ENCODE results near the gene PPP1R15A.
"Not testable (repeated sequence)": the region's sequence is repeated elsewhere in the genome, so short reads cannot be mapped to it uniquely, and the experiment has no call there.

The PPP1R15A gene

DNA sequence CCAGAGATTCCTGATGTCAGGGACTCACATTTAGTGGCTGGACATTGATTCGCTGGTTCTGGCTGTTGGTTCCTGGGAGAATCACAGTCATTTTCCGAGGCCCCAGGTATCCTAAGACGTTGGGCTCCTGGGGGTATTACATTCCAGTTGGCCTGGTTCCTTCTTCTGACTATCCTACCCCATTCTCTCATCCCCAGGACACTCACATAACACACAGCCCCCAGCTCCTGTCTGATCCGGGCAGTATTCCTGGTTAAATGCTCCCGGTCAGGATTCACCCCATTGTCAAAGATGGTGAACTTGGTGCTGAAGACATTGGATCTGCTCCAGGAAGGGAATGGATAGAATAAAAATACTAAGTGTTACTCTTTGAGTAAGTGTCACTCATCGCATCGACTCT, 11.5 kb downstream of the PPP1R15A start:
- FAIRE-seq, result no peak
- TF ChIP-seq, protein P1, sequence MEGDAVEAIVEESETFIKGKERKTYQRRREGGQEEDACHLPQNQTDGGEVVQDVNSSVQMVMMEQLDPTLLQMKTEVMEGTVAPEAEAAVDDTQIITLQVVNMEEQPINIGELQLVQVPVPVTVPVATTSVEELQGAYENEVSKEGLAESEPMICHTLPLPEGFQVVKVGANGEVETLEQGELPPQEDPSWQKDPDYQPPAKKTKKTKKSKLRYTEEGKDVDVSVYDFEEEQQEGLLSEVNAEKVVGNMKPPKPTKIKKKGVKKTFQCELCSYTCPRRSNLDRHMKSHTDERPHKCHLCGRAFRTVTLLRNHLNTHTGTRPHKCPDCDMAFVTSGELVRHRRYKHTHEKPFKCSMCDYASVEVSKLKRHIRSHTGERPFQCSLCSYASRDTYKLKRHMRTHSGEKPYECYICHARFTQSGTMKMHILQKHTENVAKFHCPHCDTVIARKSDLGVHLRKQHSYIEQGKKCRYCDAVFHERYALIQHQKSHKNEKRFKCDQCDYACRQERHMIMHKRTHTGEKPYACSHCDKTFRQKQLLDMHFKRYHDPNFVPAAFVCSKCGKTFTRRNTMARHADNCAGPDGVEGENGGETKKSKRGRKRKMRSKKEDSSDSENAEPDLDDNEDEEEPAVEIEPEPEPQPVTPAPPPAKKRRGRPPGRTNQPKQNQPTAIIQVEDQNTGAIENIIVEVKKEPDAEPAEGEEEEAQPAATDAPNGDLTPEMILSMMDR (IDR thresholded peaks at IDR 0.05; ENCODE audit: insufficient read depth, missing control alignments), result no peak
- DNase-seq (ENCODE audit: insufficient read length, low spot score), result no peak

DNA sequence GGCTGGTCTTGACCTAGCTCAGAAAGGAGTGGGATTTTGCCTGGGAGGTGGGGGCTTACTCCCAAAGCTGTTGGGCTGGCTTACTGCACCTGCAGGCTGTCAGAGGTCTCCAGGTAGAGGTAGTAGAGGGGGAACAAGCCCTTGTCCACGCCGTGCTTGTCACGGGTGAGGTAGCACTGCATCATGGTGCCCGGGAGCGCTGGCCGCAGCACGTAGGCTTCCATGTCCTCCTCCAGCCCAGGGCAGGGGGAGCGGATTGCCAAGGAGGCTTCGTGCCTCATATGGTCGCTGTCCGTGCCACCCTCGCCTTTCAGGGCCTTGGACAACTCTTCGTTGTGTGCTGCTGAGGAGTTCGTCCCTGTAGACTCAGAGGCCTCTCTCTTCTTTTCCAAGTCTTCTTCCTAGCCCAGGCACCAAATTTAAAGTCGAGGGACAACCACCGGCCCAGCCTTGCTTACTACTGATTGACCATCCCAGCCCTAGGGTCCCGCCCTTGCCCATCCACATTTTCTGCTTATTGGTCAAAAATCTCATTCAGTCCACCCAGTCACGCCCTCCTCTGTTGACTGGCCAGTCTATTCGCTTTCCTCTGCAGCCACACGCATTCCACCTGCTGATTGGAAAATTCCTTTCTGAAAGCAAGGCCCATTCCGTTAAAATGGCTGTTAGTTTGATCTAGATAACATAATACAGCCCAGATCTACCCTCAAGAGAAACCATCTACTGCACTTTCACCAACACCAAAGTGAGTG, 15.8 kb downstream of the PPP1R15A start:
- FAIRE-seq (no peak), DNase-seq (ENCODE audit: insufficient read length, low spot score) (no peak)
- TF ChIP-seq, protein P1 (IDR thresholded peaks at IDR 0.05; ENCODE audit: insufficient read depth, missing control alignments), result no peak

DNA sequence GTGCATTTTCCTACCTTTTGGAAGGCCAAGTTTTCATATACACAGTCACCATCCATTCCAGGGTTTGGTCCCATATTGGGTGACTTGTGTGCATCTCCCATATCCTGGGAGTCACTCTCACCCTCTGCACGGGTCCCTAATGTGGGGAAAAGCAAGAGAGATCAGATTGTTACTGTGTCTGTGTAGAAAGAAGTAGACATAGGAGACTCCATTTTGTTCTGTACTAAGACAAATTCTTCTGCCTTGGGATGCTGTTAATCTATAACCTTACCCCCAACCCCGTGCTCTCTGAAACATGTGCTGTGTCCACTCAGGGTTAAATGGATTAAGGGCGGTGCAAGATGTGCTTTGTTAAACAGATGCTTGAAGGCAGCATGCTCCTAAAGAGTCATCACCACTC, 17.3 kb downstream of the PPP1R15A start:
- not testable (repeated sequence) for FAIRE-seq; DNase-seq (ENCODE audit: insufficient read length, low spot score)

DNA sequence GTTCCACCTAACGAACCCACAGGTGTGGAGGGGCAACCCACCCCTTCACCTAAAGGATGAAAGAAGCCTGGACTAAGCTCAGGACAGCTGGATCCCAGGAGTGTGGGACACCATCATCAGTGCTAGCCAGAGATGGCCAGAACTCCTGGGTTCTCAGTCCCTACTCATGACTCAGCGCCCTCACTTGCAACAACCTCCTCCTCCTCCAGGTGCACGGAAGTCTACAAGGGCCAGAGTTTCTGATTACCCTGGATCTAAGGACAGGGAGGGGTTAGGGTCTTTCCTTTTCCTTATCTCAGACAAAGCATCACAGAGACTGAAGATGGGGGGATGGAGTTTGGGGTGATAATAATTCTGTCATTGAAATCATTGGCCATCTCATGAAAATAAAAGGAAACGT, 18.3 kb downstream of the PPP1R15A start:
- DNase-seq (ENCODE audit: insufficient read length, low spot score) (no peak), FAIRE-seq (no peak)
- TF ChIP-seq, protein P1 (IDR thresholded peaks at IDR 0.05; ENCODE audit: insufficient read depth, missing control alignments), result no peak

DNA sequence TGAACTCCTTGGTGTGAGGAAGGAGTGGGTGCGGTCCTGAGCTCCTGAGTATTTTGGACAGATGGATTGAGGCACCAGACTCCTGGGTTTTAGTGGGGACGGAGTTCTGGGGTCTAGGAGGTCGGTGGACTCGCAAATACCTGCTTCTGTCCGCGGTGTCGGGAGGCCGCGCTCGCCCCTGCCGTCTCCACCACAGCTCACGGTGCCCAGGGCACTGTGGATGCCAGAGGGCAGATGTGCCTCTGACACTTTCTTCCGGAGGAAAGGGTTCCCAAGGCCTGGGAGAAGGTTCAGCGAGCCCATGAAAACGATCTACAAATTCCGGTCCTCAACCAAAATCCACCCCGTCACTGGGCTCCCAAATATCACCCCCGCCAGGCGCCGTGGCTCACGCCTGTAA, 23.0 kb downstream of the PPP1R15A start:
- FAIRE-seq (no peak), DNase-seq (ENCODE audit: insufficient read length, low spot score) (no peak)
- TF ChIP-seq, protein P1 (IDR thresholded peaks at IDR 0.05; ENCODE audit: insufficient read depth, missing control alignments), result no peak

DNA sequence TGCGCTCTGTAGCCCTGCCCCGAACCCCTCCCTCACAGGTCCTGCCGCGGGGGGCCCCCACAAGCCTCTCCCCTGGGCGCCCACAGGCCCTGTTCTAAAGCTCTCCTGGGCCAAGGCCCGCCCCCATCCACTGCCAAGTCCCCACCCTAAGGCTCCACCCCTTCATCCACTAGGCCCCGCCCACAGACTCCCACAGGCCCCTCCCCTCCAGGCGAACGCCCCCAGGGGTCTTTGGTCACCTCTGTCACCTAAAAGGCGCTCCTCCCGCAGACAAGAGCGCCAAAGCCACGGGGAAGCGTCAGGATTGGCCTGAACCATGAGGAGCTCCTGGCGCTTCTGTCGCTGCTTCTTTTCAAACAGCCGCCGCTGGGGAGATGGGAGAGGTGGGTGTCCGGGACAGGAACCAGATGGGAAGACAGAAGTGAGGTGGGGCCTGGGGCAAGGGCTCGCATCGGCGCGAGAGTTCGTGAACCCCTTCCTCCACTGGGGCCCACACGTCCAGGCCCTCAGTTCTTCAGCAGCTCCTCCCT, 24.0 kb downstream of the PPP1R15A start:
- DNase-seq (ENCODE audit: insufficient read length, low spot score) (no peak), FAIRE-seq (no peak)
- TF ChIP-seq, protein P1 (IDR thresholded peaks at IDR 0.05; ENCODE audit: insufficient read depth, missing control alignments), result no peak

DNA sequence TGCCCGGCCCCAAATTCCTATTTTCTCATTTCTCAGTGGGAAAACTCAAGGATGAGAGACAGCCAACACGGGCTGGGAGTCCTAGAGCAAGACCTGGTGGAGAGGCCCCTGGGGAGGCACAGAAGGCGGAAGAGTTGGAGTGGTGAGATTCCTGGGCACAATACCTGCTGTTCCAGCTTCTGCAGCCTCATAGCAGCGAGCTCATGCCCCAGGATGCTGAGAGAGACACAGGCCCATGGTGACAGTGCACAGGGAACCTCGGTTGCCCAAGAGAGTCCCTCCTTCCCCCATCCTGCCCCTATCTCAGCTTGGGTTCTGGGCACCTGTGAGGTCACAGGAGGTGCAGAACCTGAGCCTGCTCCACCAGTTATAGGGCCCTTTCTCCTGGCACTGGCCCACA, 25.0 kb downstream of the PPP1R15A start:
- DNase-seq (ENCODE audit: insufficient read length, low spot score) (no peak), FAIRE-seq (no peak)
- TF ChIP-seq, protein P1 (IDR thresholded peaks at IDR 0.05; ENCODE audit: insufficient read depth, missing control alignments), result no peak

DNA sequence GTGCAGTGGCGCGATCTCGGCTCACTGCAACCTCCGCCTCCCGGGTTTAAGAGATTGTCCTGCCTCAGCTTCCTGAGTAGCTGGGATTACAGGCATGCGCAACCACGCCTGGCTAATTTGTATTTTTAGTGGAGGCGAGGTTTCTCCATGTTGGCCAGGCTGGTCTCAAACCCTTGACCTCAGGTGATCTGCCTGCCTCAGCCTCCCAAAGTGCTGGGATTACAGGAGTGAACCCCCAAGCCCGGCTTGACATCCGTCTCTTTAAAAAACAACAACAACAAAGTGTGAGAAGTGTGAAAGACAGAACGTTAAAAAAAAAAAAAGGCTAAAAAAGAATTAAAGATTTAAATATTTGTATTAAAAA, 27.1 kb downstream of the PPP1R15A start:
- FAIRE-seq; DNase-seq (ENCODE audit: insufficient read length, low spot score): not testable (repeated sequence)

Measured in D721Med (cell line).